RWPE1 (cell line): ENCODE results near the gene COX20.
A peak's percentile ranks its signal among the peaks of the same experiment; 100 is the strongest.

Experiments
- CTCF ChIA-PET: fragments of 350-600 bp; sonication (Branson Sonifier 250); formaldehyde crosslinking; extraction: SDS; loops from one replicate; lab custom pipeline; 2021; lab: Yijun Ruan, JAX
- POLR2A ChIA-PET: fragments of 400-600 bp; formaldehyde crosslinking; extraction: SDS; loops from one replicate; lab custom pipeline; 2020; ENCODE audit warnings: antibody characterized with exemption; ENCODE audit not compliant: low non-redundant PET; lab: Yijun Ruan, JAX
- DNase-seq: peaks from one replicate; pipeline ENCODE4 v3.0.0; 2012; ENCODE audit warnings: low spot score
- H3K27ac ChIP-seq: fragments of 450-650 bp; 2 replicates; pipeline ENCODE4 v1.5.1; 2017
- CTCF ChIP-seq: fragments of 450-650 bp; conservative IDR thresholded peaks from 2 replicates; pipeline ENCODE4 v1.5.1; 2017; ENCODE audit warnings: low read depth, mild to moderate bottlenecking

The COX20 gene

DNA sequence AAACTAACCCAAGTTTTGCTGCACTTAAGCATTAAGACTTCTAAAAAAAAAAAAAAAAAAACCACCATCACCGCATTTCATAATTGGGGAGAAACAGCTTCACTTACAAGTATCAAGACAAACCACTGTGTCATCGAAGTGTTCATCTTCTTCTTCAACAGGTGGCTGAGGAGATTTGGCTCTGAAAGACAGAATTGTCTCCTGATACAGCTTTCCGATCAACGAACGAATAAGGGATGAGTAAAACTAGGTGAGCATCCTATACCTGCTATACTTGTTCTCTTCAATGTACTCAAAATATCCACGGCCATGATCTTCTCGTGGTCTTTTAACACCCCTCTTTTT, 26.9 kb downstream of the COX20 start:
- DNase-seq, result no peak
- H3K27ac ChIP-seq, result peak overlapping the region; percentile 97; the same call in 1 of the 2 replicates
- ChIA-PET POLR2A (no interaction called here), CTCF (interaction anchor here (1.7 to 2.2 kb wide), 2 partner anchors 180 kb away, joined by 5 to 10 read pairs; no protein-coding TSS in a partner anchor)
- no peak for TF ChIP-seq CTCF

DNA sequence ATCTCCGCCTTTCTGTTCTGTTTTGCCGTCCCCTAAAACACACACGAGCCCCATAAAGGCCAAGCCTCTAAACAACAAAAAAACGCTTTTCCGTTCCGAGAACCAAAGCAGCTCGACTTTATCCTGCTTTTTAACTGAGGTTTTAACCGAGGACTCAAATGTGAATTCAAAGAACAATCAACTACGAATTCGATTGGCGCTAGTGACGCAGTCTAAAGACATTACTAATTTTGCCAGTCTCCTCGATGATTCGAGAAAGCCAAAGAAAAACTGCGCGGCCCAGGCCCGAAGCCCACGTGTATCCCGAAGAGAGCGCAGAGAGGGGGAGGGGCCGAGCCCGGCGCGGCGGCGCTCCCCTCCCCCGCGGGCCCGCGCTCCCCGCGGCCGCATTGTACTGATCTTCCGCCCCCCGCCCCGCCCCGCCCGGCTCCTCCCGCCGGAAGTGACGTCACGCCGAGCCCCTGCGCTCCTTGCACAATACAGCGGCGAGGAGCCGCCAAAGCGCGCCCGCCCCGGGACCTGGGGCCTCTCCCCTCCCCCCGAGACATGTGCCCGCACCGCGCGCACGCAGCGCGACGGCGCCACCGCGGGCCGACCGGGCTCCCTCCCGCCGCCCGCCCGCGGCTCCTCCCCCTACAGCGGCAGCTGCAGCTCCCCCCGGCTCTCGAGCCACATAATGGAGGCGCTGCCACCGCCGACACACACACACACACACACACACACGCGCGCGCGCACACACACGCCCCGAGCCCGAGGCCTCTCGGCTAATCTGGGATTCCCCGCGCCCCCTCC, 27.4 kb downstream of the COX20 start:
- DNase-seq, result peak; percentile 91
- no peak for TF ChIP-seq CTCF
- CTCF ChIA-PET, result interaction anchor here (1.0 to 1.7 kb wide), 2 partner anchors 108 to 180 kb away, joined by 3 to 5 read pairs; no protein-coding TSS in a partner anchor

GRCh38 chr1:244863491-244864252, 28.2 kb downstream of the COX20 start:
- CTCF ChIA-PET, result interaction anchor here (0.7 to 1.7 kb wide), 3 partner anchors 107 to 181 kb away, joined by 3 to 5 read pairs (median 4); no protein-coding TSS in a partner anchor
- DNase-seq, result no peak
- POLR2A ChIA-PET, result interaction anchor here (1.3 kb wide), 1 partner anchor 106 kb away, joined by 6 read pairs; a partner anchor contains a TSS
- H3K27ac ChIP-seq, result peak overlapping the region; percentile 97
- no peak for TF ChIP-seq CTCF

More for the DNA sequence above, 27.4 kb downstream of the COX20 start:
- POLR2A ChIA-PET, result no interaction called here
- peak overlapping the region; percentile 97 for H3K27ac ChIP-seq

GRCh38 chr1:244864253-244865027, 29.0 kb downstream of the COX20 start, which contains the start of gene HNRNPU:
Gene HNRNPU (minus strand): TSS chr1:244864543. CDS start chr1:244864307, 236 bp downstream.
- DNase-seq, result peak; percentile 88
- ChIA-PET CTCF (interaction anchor here (0.6 to 1.7 kb wide), 5 partner anchors 18 to 181 kb away, joined by 3 to 5 read pairs (median 3); no protein-coding TSS in a partner anchor), POLR2A (interaction anchor here (1.3 kb wide), 1 partner anchor 105 kb away, joined by 6 read pairs; a partner anchor contains a TSS)

GRCh38 chr1:244865028-244865371, 29.5 kb downstream of the COX20 start:
- no peak for TF ChIP-seq CTCF
- DNase-seq, result no peak
- H3K27ac ChIP-seq, result peak overlapping the region; percentile 97
- ChIA-PET CTCF (interaction anchor here (0.7 kb wide), 1 partner anchor 19 kb away, joined by 3 read pairs; no protein-coding TSS in a partner anchor), POLR2A (interaction anchor here (0.5 kb wide), 1 partner anchor 166 kb away, joined by 3 read pairs; no protein-coding TSS in a partner anchor)

More at GRCh38 chr1:244864253-244865027, 29.0 kb downstream of the COX20 start, which contains the start of gene HNRNPU:
- TF ChIP-seq CTCF, result 0 out of 2 replicates have a peak, but pooled peaks have one; percentile 9
- peak within 1 kb of the TSS; percentile 97 for H3K27ac ChIP-seq
